Uterus (tissue), 4 donors: ENCODE data around the gene PSME2. TPM values are rescaled to one million over a fixed set of nuclear protein-coding genes. Genes with fewer than 3 reads are reported as not detected.

ENCODE experiments used
- DNase-seq, 2 donors: peaks; one replicate each; pipeline ENCODE4 v3.0.0-alpha.2; 2019 to 2020
- H3K27ac ChIP-seq, 2 donors: fragments of 200-600 bp; sonication (generic); 1 replicate in 1 of 2; 2 replicates in 1 of 2; pipeline ENCODE4 v1.5.1; 2016 to 2018
- H3K27me3 ChIP-seq, 2 donors: fragments of 200-600 bp; sonication (generic); one replicate each; pipeline ENCODE4 v1.5.1; 2018 to 2019; ENCODE audit warnings: control low read depth in 1 of 2
- H3K36me3 ChIP-seq, 2 donors: fragments of 200-600 bp; sonication (generic); one replicate each; pipeline ENCODE4 v1.5.1; 2019; ENCODE audit warnings: control low read depth in 1 of 2
- H3K4me1 ChIP-seq, 2 donors: fragments of 200-600 bp; sonication (generic); one replicate each; pipeline ENCODE4 v1.5.1; 2018 to 2019; ENCODE audit warnings: control low read depth in 1 of 2
- H3K4me3 ChIP-seq, 2 donors: fragments of 200-600 bp; sonication (generic); 1 replicate in 1 of 2; 2 replicates in 1 of 2; pipeline ENCODE4 v1.5.1; 2018 to 2019; ENCODE audit warnings: mild to moderate bottlenecking in 1 of 2
- H3K9me3 ChIP-seq, 2 donors: fragments of 200-600 bp; sonication (generic); one replicate each; pipeline ENCODE4 v1.5.1; 2019; ENCODE audit warnings: control low read depth in 1 of 2
- POLR2A ChIP-seq, 2 donors: fragments of 450-650 bp; IDR thresholded peaks; one replicate each; pipeline ENCODE4 v1.6.1; 2016; ENCODE audit warnings: antibody characterized with exemption in 2 of 2, mild to moderate bottlenecking in 1 of 2, moderate library complexity in 1 of 2
- intact Hi-C: fragments of 100-400 bp; cut with DNase I; formaldehyde crosslinking; loops from one replicate; pipeline ENCODE4 v1.15.1; 2023; ENCODE audit warnings: low total_unique reads
- total RNA-seq, 4 donors: library from RNA; depleted of rRNA in 3 of 4; stranded (reverse); fragments of >200 nt in 3 of 4; gene quantifications; one replicate each; pipeline versions ENCODE4 v1.1.0 to v1.2.4, GENCODE V29; 2014 to 2023
- TF ChIP-seq, protein P1 (sequence below), 4 experiments: fragments of 200-600 bp in 2 of 4; fragments of 450-650 bp in 2 of 4; sonication (generic) in 2 of 4; IDR thresholded peaks; one replicate each; pipeline ENCODE4 v1.5.1; 2016 to 2019; ENCODE audit warnings: antibody characterized with exemption in 4 of 4, mild to moderate bottlenecking in 2 of 4, moderate library complexity in 1 of 4
- donor health status: DM: yes; HTN: yes; CAD: no.

Gene PSME2
- total RNA-seq, 4 donors from 2014 or later = 16.9 to 113 (median 25.7) TPM

DNA sequence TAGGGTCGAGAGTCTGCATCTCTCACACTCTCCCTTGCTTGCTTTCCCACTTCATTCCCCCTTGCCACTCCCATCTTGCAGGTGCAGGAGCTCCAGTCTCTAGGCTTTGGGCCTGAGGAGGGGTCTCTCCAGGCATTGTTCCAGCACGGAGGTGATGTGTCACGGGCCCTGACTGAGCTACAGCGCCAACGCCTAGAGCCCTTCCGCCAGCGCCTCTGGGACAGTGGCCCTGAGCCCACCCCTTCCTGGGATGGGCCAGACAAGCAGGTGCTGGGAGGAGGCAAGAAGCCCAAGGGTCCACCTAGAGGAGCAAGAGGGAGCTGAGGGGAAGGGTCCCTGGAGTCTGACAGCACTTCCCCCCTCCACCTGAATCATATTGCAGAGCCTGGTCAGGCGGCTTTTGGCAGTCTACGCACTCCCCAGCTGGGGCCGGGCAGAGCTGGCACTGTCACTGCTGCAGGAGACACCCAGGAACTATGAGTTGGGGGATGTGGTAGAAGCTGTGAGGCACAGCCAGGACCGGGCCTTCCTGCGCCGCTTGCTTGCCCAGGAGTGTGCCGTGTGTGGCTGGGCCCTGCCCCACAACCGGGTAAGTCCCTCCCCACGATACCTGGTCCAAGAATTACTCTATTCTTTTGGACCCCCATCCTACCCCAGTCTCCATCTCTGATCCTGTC lies 5.1 kb upstream of the PSME2 start:
- H3K4me3 ChIP-seq = no peak overlapping the region
- no peak for DNase-seq
- no peaks in the 10 kb centered on the region for H3K27me3 ChIP-seq
- H3K27ac ChIP-seq = no peak overlapping the region
- H3K9me3 ChIP-seq = no peaks in the 10 kb centered on the region
- H3K4me1 ChIP-seq = peaks cover 4 to 6% of the 10 kb centered on the region in 2 donors
- H3K36me3 ChIP-seq = no peaks in the 10 kb centered on the region
- TF ChIP-seq, protein P1, sequence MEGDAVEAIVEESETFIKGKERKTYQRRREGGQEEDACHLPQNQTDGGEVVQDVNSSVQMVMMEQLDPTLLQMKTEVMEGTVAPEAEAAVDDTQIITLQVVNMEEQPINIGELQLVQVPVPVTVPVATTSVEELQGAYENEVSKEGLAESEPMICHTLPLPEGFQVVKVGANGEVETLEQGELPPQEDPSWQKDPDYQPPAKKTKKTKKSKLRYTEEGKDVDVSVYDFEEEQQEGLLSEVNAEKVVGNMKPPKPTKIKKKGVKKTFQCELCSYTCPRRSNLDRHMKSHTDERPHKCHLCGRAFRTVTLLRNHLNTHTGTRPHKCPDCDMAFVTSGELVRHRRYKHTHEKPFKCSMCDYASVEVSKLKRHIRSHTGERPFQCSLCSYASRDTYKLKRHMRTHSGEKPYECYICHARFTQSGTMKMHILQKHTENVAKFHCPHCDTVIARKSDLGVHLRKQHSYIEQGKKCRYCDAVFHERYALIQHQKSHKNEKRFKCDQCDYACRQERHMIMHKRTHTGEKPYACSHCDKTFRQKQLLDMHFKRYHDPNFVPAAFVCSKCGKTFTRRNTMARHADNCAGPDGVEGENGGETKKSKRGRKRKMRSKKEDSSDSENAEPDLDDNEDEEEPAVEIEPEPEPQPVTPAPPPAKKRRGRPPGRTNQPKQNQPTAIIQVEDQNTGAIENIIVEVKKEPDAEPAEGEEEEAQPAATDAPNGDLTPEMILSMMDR (IDR thresholded peaks at IDR 0.05) = no peak
- no peak for TF ChIP-seq POLR2A (IDR thresholded peaks at IDR 0.05)
- intact Hi-C loops = no loop called here

DNA sequence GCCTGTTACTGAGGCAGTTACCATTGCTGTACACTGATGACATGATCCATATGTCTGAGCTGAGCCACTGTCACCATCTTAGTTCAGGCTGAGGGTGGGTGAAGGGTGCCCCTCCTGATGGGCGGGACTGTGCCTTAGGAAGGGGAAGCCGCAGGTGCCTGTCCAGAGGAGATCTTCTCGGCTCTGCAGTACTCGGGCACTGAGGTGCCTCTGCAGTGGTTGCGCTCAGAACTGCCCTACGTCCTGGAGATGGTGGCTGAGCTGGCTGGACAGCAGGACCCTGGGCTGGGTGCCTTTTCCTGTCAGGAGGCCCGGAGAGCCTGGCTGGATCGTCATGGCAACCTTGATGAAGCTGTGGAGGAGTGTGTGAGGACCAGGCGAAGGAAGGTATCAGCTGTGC lies 4.6 kb upstream of the PSME2 start:
- H3K27me3 ChIP-seq = no peaks in the 10 kb centered on the region
- no peak overlapping the region for H3K27ac ChIP-seq
- no peak overlapping the region for H3K4me3 ChIP-seq
- no peak for DNase-seq
- intact Hi-C loops = no loop called here
- H3K9me3 ChIP-seq = no peaks in the 10 kb centered on the region
- peaks cover 4 to 6% of the 10 kb centered on the region in 2 donors for H3K4me1 ChIP-seq
- TF ChIP-seq, protein P1 (IDR thresholded peaks at IDR 0.05) = no peak
- no peak for TF ChIP-seq POLR2A (IDR thresholded peaks at IDR 0.05)
- H3K36me3 ChIP-seq = no peaks in the 10 kb centered on the region

DNA sequence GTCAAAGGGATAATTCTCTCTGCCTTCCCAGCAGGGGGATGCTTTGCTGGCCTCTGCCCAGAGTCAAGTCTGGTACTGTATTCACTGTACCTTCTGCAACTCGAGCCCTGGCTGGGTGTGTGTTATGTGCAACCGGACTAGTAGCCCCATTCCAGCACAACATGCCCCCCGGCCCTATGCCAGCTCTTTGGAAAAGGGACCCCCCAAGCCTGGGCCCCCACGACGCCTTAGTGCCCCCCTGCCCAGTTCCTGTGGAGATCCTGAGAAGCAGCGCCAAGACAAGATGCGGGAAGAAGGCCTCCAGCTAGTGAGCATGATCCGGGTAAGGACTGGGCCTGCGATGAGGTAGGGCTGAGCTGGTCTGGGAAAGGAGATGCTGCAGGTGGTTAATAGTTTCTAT lies 4.2 kb upstream of the PSME2 start:
- peaks cover 4 to 6% of the 10 kb centered on the region in 2 donors for H3K4me1 ChIP-seq
- no peaks in the 10 kb centered on the region for H3K36me3 ChIP-seq
- intact Hi-C loops = no loop called here
- no peak overlapping the region for H3K27ac ChIP-seq
- H3K27me3 ChIP-seq = no peaks in the 10 kb centered on the region
- H3K4me3 ChIP-seq = no peak overlapping the region
- no peak for TF ChIP-seq POLR2A (IDR thresholded peaks at IDR 0.05)
- TF ChIP-seq, protein P1 (IDR thresholded peaks at IDR 0.05) = no peak
- no peak for DNase-seq
- no peaks in the 10 kb centered on the region for H3K9me3 ChIP-seq

DNA sequence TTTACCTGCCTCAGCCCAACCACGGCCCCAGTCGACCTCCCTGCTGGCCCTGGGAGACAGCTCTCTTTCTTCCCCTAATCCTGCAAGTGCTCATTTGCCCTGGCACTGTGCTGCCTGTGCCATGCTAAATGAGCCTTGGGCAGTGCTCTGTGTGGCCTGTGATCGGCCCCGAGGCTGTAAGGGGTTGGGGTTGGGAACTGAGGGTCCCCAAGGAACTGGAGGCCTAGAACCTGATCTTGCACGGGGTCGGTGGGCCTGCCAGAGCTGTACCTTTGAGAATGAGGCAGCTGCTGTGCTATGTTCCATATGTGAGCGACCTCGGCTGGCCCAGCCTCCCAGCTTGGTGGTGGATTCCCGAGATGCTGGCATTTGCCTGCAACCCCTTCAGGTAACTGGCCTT lies 3.7 kb upstream of the PSME2 start:
- intact Hi-C loops = no loop called here
- DNase-seq = no peak
- Histone ChIP-seq H3K27me3 (no peaks in the 10 kb centered on the region), H3K9me3 (no peaks in the 10 kb centered on the region), H3K27ac (no peak overlapping the region), H3K4me3 (no peak overlapping the region), H3K4me1 (peaks cover 4 to 6% of the 10 kb centered on the region in 2 donors), H3K36me3 (no peaks in the 10 kb centered on the region)
- TF ChIP-seq POLR2A (IDR thresholded peaks at IDR 0.05) = no peak
- TF ChIP-seq, protein P1 (IDR thresholded peaks at IDR 0.05) = no peak

DNA sequence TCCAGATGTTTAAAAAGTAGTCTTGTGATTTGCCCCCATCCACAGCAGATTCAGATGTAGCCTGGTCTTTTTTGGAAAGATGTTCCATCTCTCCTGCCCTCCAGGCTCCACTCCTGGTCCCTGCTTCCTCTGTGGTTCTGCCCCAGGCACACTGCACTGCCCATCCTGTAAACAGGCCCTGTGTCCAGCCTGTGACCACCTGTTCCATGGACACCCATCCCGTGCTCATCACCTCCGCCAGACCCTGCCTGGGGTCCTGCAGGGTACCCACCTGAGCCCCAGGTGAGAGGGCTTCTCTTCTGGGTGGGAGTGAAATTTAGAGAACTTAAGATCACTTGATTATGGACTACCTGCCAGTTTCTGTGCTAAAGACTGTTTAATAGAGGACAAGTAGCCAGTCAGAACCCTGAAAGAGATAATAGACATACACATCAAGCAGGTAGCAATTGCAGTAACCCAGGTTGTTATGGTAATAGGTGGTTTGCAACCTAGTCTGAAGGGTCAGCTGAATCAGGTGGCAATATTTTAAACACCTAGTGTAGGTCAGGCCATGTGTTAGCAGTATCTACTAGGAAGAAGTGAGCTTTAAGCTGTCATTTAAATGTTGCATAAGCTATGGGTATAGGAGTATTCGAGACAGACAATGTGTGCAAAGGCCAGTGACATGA lies 3.0 kb upstream of the PSME2 start:
- TF ChIP-seq, protein P1 (IDR thresholded peaks at IDR 0.05) = no peak
- TF ChIP-seq POLR2A (IDR thresholded peaks at IDR 0.05) = no peak
- Histone ChIP-seq H3K9me3 (no peaks in the 10 kb centered on the region), H3K4me1 (peaks cover 4 to 6% of the 10 kb centered on the region in 2 donors), H3K27me3 (no peaks in the 10 kb centered on the region), H3K27ac (no peak overlapping the region), H3K4me3 (no peak overlapping the region), H3K36me3 (no peaks in the 10 kb centered on the region)
- no peak for DNase-seq
- intact Hi-C loops = no loop called here
